ENCODE measurements around the gene SDK2. TPM values are rescaled to one million over a fixed set of nuclear protein-coding genes. Genes with fewer than 3 reads are reported as not detected.

Gene SDK2
- polyA plus RNA-seq, 1 experiment, result 0.04 TPM

- no peaks in the 10 kb centered on the region for H3K27me3 ChIP-seq (ENCODE audit: control insufficient read depth, insufficient read depth, low read length)
- H3K4me3 ChIP-seq (ENCODE audit: low read depth, low read length), result no peak overlapping the region
- no peak for DNase-seq (ENCODE audit: low read depth)
- CTCF ChIA-PET, result interaction anchor here (1.7 kb wide), 1 partner anchor 8 kb away, joined by 4 read pairs; no protein-coding TSS in a partner anchor
- TF ChIP-seq CTCF (IDR thresholded peaks at IDR 0.05; ENCODE audit: insufficient read depth, low read depth, low read length), result no peak
- POLR2A ChIA-PET, result no interaction called here
- no peaks in the 10 kb centered on the region for H3K36me3 ChIP-seq (ENCODE audit: control insufficient read depth, insufficient read depth, low read length)
Observed at GRCh38 chr17:73514146-73514863, 129.9 kb downstream of the SDK2 start.

GRCh38 chr17:73513426-73513825, 130.8 kb downstream of the SDK2 start:
- H3K27me3 ChIP-seq (ENCODE audit: control insufficient read depth, insufficient read depth, low read length), result no peaks in the 10 kb centered on the region
- no peaks in the 10 kb centered on the region for H3K36me3 ChIP-seq (ENCODE audit: control insufficient read depth, insufficient read depth, low read length)
- H3K4me3 ChIP-seq (ENCODE audit: low read depth, low read length), result no peak overlapping the region
- no peak for TF ChIP-seq CTCF (IDR thresholded peaks at IDR 0.05; ENCODE audit: insufficient read depth, low read depth, low read length)
- POLR2A ChIA-PET, result no interaction called here
- CTCF ChIA-PET, result interaction anchor here (0.6 to 1.7 kb wide), 2 partner anchors 9 to 425 kb away, joined by 3 to 4 read pairs; no protein-coding TSS in a partner anchor
- DNase-seq (ENCODE audit: low read depth), result no peak

- ChIA-PET POLR2A (no interaction called here), CTCF (interaction anchor here (1.0 kb wide), 1 partner anchor 10 kb away, joined by 3 read pairs; no protein-coding TSS in a partner anchor)
- no peak for DNase-seq (ENCODE audit: low read depth)
- no peak overlapping the region for H3K4me3 ChIP-seq (ENCODE audit: low read depth, low read length)
- no peaks in the 10 kb centered on the region for H3K36me3 ChIP-seq (ENCODE audit: control insufficient read depth, insufficient read depth, low read length)
- no peak for TF ChIP-seq CTCF (IDR thresholded peaks at IDR 0.05; ENCODE audit: insufficient read depth, low read depth, low read length)
- no peaks in the 10 kb centered on the region for H3K27me3 ChIP-seq (ENCODE audit: control insufficient read depth, insufficient read depth, low read length)
Observed at GRCh38 chr17:73511719-73512115, 132.5 kb downstream of the SDK2 start.

- Histone ChIP-seq H3K4me3 (ENCODE audit: low read depth, low read length) (no peak overlapping the region), H3K36me3 (ENCODE audit: control insufficient read depth, insufficient read depth, low read length) (no peaks in the 10 kb centered on the region), H3K27me3 (ENCODE audit: control insufficient read depth, insufficient read depth, low read length) (no peaks in the 10 kb centered on the region)
- DNase-seq (ENCODE audit: low read depth), result no peak
- TF ChIP-seq CTCF (IDR thresholded peaks at IDR 0.05; ENCODE audit: insufficient read depth, low read depth, low read length), result no peak
- ChIA-PET POLR2A (no interaction called here), CTCF (interaction anchor here (1.0 kb wide), 1 partner anchor 9 kb away, joined by 3 read pairs; no protein-coding TSS in a partner anchor)
Observed at GRCh38 chr17:73510981-73511718, 133.1 kb downstream of the SDK2 start.

- no peak for TF ChIP-seq CTCF (IDR thresholded peaks at IDR 0.05; ENCODE audit: insufficient read depth, low read depth, low read length)
- ChIA-PET CTCF (no interaction called here), POLR2A (no interaction called here)
- Histone ChIP-seq H3K4me3 (ENCODE audit: low read depth, low read length) (no peak overlapping the region), H3K27me3 (ENCODE audit: control insufficient read depth, insufficient read depth, low read length) (no peaks in the 10 kb centered on the region), H3K36me3 (ENCODE audit: control insufficient read depth, insufficient read depth, low read length) (no peaks in the 10 kb centered on the region)
- no peak for DNase-seq (ENCODE audit: low read depth)
Observed at GRCh38 chr17:73508931-73509605, 135.2 kb downstream of the SDK2 start.
